Measurements from ENCODE around the gene PLCB2.
A peak's percentile ranks its signal among the peaks of the same experiment; 100 is the strongest.

PLCB2 gene

DNA sequence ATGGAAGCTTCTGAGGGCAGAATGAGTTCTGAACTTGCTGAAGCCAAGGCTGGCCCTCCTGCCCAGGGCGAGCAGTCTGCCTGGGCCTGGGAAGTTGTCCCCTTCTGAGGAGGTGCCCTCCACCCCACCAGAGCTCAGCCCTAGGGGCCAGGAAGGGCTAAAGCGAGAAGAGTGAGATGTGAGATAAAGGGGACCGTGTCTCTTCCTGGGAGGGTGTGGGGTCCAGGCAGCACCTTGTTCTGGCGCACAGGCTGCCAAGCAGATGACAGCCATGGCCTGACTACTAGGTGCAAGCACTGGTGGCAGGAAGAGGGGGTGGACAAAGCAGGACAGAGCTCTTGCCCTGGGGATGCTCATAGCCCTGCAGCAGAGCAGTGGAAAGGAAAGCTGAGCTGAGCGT, 65.1 kb downstream of the PLCB2 start:
- no peak for TF ChIP-seq ZFX (IDR thresholded peaks at IDR 0.05; ENCODE audit: borderline replicate concordance)
- TF ChIP-seq, protein P1, sequence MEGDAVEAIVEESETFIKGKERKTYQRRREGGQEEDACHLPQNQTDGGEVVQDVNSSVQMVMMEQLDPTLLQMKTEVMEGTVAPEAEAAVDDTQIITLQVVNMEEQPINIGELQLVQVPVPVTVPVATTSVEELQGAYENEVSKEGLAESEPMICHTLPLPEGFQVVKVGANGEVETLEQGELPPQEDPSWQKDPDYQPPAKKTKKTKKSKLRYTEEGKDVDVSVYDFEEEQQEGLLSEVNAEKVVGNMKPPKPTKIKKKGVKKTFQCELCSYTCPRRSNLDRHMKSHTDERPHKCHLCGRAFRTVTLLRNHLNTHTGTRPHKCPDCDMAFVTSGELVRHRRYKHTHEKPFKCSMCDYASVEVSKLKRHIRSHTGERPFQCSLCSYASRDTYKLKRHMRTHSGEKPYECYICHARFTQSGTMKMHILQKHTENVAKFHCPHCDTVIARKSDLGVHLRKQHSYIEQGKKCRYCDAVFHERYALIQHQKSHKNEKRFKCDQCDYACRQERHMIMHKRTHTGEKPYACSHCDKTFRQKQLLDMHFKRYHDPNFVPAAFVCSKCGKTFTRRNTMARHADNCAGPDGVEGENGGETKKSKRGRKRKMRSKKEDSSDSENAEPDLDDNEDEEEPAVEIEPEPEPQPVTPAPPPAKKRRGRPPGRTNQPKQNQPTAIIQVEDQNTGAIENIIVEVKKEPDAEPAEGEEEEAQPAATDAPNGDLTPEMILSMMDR (IDR thresholded peaks at IDR 0.05) = no peak
- H3K27ac ChIP-seq = no peak overlapping the region

DNA sequence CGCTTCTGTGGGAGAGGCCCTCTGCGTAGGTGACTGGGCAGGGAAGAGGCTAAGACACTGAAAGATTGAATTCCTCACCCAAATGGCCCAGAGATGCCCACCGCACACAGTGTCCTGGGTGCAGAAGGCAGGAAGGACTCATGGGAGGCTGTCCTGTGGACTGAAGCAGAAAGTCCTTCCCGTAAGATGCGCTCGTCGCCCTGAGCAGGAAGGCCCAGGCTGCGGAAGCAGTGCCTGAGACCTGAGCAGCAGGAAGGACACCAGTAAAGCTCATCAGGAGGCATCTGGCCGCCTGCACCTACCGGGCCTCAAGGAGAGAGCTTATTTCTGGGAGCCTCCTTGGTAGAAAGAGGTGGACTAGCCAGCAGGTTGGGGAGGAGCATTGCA, 65.5 kb downstream of the PLCB2 start:
- no peak overlapping the region for H3K27ac ChIP-seq
- TF ChIP-seq, protein P1 (IDR thresholded peaks at IDR 0.05) = no peak
- no peak for TF ChIP-seq ZFX (IDR thresholded peaks at IDR 0.05; ENCODE audit: borderline replicate concordance)

DNA sequence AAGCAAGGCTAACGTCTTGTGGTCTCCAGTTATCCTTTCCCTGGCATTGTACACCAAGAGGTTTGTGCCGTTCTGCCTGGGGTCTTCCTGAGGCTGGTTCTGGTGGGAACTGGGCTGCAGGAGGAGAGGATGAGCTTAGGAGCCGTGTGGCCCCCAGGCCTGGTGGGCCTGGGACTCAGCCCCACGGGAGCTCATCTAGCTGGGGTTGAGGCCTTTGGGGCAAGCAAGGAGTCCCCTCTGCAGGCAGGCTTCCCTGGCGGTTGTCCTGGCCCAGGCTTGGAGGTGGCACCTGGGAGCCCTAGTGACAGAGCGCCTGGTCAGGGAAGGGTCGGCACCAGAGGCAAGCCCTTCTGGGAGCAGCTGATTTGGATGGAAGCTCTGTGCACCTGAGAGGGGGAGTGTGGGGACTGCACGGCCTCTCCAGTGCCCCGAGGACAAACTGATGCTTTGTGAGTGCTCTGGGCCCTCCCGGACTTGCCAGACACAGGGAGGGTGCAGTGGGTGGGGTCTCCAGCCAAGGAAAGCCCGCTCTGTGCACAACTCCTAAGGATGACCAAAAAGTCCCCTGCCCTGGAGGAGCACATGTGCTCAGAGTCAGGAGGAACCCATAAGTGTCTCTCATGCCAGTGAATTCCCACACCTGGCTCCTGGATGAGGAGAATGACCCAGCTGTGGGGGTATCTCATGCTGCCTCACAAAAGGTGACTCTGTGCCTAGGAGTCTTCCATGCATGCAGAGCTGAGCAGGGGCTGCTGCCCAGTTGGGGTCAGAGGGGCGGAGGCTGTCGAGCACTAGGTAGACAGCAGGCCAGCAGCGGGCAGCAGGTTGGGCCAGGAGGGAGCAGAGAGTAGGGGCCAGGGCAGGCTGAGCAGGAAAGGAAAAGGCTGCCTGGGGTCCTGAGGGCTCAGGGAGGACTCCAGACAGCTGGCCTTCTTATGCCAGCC, 66.2 kb downstream of the PLCB2 start:
- no peak overlapping the region for H3K27ac ChIP-seq
- TF ChIP-seq, protein P1 (IDR thresholded peaks at IDR 0.05) = no peak
- TF ChIP-seq ZFX (IDR thresholded peaks at IDR 0.05; ENCODE audit: borderline replicate concordance) = no peak

DNA sequence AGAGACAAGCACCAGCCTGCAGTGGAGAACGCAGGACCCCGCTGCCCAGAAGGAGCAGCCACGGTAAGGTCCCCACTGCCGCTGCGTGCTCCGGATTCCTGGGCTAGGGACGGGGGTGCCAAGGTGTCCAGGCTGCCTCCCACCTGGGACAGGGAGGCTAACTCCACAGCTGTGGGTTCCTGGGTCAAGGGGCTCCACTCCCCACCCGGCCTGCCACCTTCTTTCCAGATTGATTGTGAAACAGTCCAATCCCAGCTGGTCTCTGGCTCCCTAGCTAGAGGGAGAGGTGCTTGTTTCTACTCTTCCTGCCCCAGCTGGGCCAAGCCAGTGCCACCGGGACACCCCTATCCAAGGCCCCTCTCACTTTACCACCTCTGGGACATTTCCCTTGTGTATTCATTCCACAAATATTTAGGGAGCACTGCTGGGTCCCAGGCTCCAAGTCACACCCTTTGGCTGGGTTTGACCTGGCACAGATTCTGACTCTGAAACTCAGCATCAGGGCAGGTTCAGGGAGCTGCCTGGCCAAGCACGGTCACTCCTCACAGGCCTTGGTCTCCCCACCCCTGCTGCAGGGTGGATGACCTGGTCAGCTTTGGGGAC, 67.0 kb downstream of the PLCB2 start:
- no peak for TF ChIP-seq ZFX (IDR thresholded peaks at IDR 0.05; ENCODE audit: borderline replicate concordance)
- TF ChIP-seq, protein P1 (IDR thresholded peaks at IDR 0.05) = no peak
- no peak overlapping the region for H3K27ac ChIP-seq

DNA sequence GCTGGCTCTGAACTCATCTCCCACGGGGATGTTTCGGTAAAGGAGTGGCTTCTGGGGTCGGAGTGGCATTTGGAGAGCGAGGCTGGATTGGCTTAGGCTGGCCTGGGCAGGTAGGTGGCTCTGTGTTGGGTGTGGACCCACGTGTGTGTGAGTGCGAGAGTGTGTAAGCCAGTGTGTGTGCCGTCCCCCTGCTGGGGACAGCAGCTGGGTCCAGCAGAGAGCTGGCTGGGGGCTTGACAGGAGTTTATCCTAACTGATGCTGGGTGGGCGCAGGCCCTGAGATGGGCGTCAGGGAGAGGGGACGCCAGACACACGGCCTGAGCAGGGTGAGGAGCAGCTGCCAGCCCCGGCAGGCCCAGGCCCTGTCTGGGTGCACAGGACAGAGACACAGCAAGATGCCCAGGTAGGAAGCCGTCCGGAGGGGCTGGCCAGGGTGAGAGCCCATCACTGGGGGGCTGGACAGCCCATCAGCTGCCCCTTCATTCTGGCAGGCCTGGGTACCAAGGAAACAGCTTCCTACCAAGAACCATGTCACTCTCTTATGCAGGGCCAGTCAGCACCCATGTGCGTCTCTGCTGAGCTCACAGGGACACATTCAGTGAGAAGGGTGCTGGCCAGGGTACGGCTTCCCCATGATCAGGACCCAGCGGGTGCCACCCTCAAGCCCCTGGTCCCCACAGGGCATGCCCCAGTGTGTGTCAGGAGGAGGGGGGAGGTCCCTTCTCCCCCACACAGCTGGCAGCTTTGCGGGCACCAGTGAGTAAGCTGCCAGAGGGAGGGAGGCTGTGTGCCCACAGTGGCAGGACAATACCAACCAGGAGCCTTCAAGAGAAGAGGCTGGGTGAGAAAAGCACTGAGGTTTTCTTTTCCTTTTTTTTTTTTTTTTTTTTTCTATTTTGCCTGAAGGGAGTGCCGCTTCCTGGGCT, 67.8 kb downstream of the PLCB2 start:
- peak overlapping the region; percentile 25; the same call in 1 of the 2 replicates for H3K27ac ChIP-seq
- TF ChIP-seq, protein P1 (IDR thresholded peaks at IDR 0.05) = no peak
- TF ChIP-seq ZFX (IDR thresholded peaks at IDR 0.05; ENCODE audit: borderline replicate concordance) = no peak

DNA sequence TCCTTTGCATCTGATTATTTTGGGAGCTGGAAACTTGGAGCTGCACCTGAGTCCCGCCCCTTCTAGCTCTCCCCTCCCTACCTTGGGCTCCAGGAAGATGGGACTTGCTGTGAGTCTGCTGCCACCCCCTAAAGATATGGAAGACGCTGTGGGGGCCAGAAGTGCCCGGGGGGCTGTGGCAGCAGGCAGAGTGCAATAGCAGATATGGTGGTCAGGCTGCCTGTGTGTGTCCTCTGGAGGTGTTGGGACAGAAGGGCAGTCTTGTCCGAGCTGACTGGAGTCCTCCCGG, 68.4 kb downstream of the PLCB2 start:
- H3K27ac ChIP-seq = peak overlapping the region; percentile 25; the same call in 1 of the 2 replicates
- TF ChIP-seq, protein P1 (IDR thresholded peaks at IDR 0.05) = no peak
- no peak for TF ChIP-seq ZFX (IDR thresholded peaks at IDR 0.05; ENCODE audit: borderline replicate concordance)
